HG03439 (cell line): ENCODE results near the gene DQX1.
"Not testable (repeated sequence)": the region's sequence is repeated elsewhere in the genome, so short reads cannot be mapped to it uniquely, and the experiment has no call there.

Source experiments
- ATAC-seq: cut with Tn5 transposase; IDR thresholded peaks from one replicate; pipeline ENCODE4 v1.9.1; 2021; ENCODE audit warnings: mild to moderate bottlenecking, moderate library complexity; ENCODE audit not compliant: unreplicated experiment

DQX1 gene

GRCh38 chr2:74525717-74526648, at the start of gene DQX1:
TSS of gene DQX1 (minus strand) at chr2:74526231. CDS start at chr2:74525729, 502 bp downstream.
- ATAC-seq: no peak

- ATAC-seq: no peak
Observed at GRCh38 chr2:74575320-74575719, 49.3 kb upstream of the DQX1 start.

GRCh38 chr2:74573747-74574562, 47.9 kb upstream of the DQX1 start:
- no peak for ATAC-seq

- no peak for ATAC-seq
Observed at GRCh38 chr2:74572178-74572925, 46.3 kb upstream of the DQX1 start.

GRCh38 chr2:74571058-74571457, 45.0 kb upstream of the DQX1 start:
- peak; percentile 57 for ATAC-seq

GRCh38 chr2:74569686-74570085, 43.7 kb upstream of the DQX1 start:
- ATAC-seq: no peak

GRCh38 chr2:74567881-74568280, 41.9 kb upstream of the DQX1 start:
- no peak for ATAC-seq

- no peak for ATAC-seq
Observed at GRCh38 chr2:74566754-74567085, 40.7 kb upstream of the DQX1 start.

GRCh38 chr2:74566076-74566753, 40.2 kb upstream of the DQX1 start:
- ATAC-seq: no peak

- no peak for ATAC-seq
Observed at GRCh38 chr2:74564222-74564621, 38.2 kb upstream of the DQX1 start.

GRCh38 chr2:74562126-74562775, 36.2 kb upstream of the DQX1 start:
- no peak for ATAC-seq

- ATAC-seq: not testable (repeated sequence)
Observed at GRCh38 chr2:74561022-74561421, 35.0 kb upstream of the DQX1 start.

- ATAC-seq: no peak
Observed at GRCh38 chr2:74560591-74560990, 34.6 kb upstream of the DQX1 start.

GRCh38 chr2:74559912-74560311, 33.9 kb upstream of the DQX1 start:
- no peak for ATAC-seq

- no peak for ATAC-seq
Observed at GRCh38 chr2:74558284-74559230, 32.5 kb upstream of the DQX1 start.

GRCh38 chr2:74556831-74557370, 30.9 kb upstream of the DQX1 start:
- ATAC-seq: no peak

- no peak for ATAC-seq
Observed at GRCh38 chr2:74556159-74556558, 30.1 kb upstream of the DQX1 start.

- ATAC-seq: no peak
Observed at GRCh38 chr2:74555610-74556103, 29.6 kb upstream of the DQX1 start.
